GM12801 (cell line): ENCODE data around the gene SDR39U1.

Experiments used
- TF ChIP-seq, protein P1 (sequence below): IDR thresholded peaks from one replicate; pipeline ENCODE4 v1.5.1; 2011; ENCODE audit warnings: control low read depth; ENCODE audit not compliant: insufficient read length; ENCODE audit errors: extremely low read depth

Gene SDR39U1

DNA sequence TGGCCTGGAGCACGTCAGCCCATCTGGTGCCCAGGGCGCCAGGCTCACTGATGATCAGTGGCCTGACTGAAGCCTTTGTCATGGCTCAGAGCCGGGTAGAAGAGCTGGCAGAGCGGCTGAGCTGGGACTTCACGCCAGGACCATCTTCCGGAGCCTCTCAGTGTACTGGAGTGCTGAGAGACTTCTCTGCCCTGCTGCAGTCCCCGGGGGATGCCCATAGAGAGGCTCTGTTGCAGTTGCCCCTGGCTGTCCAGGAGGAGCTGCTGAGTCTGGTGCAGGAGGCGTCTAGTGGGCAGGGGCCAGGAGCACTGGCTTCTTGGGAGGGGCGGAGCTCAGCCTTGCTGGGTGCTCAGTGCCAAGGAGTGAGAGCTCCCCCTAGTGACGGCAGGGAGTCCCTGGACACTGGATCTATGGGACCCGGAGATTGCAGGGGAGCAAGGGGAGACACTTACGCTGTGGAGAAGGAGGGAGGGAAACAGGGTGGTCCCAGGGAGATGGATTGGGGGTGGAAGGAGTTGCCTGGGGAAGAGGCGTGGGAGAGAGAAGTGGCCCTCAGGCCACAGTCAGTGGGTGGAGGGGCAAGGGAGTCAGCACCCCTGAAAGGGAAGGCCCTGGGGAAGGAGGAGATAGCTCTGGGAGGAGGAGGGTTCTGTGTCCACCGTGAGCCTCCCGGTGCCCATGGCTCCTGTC, 10.9 kb downstream of the SDR39U1 start:
- TF ChIP-seq, protein P1, sequence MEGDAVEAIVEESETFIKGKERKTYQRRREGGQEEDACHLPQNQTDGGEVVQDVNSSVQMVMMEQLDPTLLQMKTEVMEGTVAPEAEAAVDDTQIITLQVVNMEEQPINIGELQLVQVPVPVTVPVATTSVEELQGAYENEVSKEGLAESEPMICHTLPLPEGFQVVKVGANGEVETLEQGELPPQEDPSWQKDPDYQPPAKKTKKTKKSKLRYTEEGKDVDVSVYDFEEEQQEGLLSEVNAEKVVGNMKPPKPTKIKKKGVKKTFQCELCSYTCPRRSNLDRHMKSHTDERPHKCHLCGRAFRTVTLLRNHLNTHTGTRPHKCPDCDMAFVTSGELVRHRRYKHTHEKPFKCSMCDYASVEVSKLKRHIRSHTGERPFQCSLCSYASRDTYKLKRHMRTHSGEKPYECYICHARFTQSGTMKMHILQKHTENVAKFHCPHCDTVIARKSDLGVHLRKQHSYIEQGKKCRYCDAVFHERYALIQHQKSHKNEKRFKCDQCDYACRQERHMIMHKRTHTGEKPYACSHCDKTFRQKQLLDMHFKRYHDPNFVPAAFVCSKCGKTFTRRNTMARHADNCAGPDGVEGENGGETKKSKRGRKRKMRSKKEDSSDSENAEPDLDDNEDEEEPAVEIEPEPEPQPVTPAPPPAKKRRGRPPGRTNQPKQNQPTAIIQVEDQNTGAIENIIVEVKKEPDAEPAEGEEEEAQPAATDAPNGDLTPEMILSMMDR = peak; percentile 75

DNA sequence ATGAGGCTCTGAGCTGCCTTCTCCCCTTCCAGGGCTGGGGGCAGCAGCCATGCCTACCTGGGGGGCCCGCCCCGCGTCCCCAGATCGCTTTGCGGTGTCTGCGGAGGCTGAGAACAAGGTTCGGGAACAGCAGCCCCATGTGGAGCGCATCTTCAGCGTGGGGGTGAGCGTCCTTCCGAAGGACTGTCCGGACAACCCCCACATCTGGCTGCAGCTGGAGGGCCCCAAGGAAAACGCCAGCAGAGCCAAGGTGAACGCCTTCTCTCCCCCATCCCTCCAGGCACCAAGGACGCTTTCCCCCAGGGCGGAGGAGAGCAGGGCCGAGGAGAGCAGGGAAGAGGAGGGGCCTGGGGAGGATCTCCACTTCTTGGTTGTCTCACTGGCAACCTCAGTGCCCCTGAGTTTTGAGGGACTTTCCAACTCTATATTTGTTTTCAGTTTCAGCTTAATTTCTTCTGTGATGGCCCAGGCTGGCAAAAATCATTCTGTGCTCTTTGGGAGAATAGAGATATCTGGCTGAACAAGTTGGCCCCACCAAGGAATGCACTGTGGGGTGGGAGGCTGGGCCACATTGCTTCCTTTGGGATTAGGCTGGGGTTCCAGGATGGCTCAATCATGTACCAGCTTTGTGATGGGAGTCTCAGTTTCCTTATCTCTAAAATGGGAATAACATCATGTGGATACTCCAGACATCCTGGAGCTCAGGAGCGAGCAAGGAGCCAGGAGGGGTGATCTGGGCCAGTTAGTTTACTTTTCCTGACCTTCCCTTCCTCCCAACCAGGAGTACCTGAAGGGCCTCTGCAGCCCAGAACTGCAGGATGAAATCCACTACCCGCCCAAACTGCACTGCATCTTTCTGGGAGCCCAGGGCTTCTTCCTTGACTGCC, 11.7 kb downstream of the SDR39U1 start:
- TF ChIP-seq, protein P1 = no peak

DNA sequence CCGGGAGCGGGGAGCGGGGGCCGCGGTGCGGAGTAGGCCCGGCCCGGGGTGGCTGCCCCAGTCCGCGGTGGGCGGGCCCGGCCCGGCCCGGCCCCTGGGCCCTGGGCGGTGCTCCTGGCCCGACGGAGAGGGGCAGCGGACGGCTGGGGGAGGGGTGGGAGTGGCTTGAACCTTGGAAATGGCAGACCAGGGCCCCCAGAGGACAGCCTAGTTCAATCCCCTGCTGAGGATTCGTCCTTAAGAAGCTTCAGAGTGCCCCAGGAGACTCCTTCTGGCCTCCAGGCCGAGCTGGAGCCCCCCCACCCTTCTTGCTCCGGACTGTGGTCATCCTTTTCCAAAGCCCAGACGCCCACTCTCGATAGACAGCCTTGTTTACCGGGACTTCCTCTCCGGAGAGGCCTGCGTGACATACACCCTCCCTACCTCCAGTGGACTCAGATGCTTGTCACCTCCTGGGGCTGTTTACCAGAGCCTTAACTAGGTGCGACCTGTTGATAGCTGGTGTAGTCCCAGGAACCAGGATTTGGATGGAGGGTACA, 12.4 kb downstream of the SDR39U1 start:
- TF ChIP-seq, protein P1 = no peak

DNA sequence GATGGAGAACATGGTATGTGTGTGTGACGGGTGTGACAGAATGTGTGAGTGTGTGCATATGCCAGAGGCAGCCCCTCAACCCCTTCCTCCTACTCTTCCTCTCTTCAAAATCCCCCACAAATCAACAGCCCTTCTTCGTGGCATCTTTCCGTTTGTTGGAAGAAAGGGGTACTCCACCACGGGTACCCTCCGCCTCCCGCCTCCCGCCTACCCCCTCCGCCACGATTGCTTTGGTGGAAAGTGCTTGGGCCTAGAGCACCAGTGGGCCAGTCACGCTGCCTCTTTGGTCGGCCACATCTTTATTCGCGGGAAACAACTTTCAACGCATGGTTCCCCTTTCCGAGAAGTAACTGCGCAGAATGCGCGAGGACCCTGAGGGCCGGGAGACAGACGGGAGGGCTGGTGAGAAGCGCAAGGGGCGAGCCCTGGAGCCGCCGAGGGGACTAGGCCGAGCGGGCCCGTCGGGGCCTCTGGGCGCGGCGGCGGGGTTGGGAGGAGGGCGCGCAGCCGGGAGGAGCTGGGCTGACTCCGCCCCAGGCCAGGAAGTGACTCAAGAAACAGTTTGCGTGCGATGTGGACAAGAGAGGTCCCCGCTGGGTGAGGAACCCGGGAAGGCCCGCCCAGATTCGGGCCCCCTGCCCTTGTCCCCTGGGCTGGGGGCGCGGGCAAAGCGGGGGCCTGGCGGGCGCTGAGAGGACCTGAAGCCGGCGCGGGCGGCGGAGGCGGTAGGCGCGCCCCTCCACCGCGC, 13.0 kb downstream of the SDR39U1 start, which contains the start of the genes CBLN3 and KHNYN:
Gene CBLN3 (minus strand): TSS at position 274 of the 748 bp plus-strand sequence. CDS start 614 bp downstream, outside the sequence.
Gene KHNYN (plus strand): TSS at position 560 of the 748 bp plus-strand sequence. CDS start 777 bp downstream, outside the sequence.
- TF ChIP-seq, protein P1 = no peak

DNA sequence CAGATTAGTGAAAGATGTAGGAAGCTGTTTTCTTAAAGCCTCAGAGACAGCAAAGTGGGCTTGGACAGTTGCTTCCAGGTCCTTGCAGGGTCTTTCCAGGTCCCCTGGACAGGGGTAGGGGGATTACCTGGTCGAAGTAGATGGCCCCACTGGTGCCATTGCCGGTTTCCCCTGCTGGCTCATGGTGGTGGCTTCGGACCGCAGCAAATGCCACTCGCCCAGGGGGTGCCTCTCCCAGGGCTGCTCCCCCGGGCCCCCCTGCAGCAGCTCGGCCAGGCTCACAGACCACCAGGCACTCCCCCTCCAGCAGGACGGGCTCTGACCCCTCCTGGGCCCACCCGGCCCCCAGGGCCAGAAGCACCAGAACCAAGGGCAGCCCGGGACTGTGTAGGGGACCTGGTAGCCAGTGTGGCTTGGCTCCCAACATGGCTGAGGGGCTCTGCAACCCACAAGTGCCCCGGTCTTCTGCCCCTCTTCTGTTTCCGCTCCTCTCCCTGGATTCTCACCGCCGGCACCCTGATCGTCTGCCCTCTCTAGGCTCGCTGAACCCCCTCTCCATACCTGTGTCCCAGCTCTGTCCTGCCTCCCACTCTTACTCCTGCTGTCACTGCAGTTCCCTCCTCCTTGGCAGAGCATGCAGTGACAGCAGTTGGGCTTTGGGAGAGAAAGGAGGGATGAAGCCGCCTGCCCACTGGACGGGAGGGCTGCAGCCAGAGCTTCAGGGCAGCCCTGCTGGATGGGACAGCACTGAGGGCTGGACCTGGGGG, 13.8 kb downstream of the SDR39U1 start:
- TF ChIP-seq, protein P1 = no peak

DNA sequence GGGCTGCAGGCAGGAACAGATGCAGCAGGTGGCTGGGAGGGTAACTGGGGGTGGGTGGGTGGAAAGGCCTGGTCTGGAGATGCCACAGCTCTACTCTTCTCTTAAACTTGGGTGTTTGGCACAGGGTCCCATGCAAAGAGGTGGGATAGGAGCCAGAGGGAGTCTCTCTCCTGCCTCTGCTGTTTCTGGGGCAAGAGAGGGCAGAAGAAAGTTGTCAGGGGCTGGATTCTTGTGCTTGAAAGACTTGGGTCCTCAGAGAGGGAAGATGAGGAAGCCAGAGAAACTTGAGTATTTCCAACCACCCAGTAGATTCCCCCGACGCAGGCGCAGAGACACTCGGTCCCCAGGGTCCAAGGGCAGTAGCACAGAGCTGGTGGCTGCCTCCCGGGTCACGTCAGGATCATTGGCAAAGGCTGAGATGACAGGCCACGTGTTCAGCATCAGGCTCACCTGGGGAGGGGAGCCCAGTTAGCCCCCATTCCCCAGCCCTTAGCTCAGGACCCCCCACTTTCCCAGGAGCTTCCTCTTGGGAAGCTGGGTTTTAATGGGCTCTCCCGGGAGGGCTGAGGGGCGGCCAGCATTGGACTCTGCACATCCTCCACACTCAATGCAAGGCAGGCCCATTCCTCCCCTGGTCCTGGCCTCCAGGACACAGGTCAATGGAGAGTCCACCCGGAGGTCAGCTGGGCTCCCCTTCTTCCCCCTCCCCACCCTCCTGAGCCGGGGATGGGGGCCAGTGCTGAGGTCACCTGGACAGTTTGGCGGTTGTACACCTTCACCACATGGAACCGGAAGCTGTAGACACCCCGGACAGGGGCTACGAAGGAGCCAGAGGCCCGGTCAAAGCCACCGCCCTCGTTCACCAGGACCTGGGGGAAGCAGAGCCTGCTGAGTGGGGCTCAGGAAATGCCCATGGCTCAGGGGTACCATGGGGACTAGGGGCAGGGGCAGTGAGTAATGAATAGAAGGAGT, 14.8 kb downstream of the SDR39U1 start:
- TF ChIP-seq, protein P1 = no peak
